HPDE6-E6E7 (cell line): Measurements from ENCODE around the gene KNCN.

Source experiments
- DNase-seq: peaks from one replicate; pipeline ENCODE4 v3.0.0; 2011; ENCODE audit warnings: missing footprints; ENCODE audit errors: extremely low spot score

KNCN gene

DNA sequence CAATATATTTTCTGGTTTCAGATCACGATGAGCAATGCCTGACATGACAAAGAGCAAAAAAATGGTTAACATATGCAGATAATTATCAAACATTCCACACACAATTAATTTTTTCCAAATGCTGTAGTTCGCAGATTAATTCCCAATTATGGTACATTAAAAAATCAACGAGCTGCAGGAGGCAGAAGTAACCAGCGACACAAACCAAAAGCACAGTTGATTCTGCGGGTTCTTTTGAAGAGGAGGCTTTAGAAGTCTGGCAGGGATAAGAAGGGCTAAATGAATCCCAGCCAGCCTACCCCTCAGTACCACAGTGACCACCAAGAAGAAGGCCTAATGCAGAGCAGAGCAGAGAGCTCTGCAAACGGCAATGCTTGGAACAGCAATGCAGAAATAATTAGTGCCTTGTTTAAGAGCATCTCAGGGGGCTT, 17.0 kb upstream of the KNCN start:
- no peak for DNase-seq

DNA sequence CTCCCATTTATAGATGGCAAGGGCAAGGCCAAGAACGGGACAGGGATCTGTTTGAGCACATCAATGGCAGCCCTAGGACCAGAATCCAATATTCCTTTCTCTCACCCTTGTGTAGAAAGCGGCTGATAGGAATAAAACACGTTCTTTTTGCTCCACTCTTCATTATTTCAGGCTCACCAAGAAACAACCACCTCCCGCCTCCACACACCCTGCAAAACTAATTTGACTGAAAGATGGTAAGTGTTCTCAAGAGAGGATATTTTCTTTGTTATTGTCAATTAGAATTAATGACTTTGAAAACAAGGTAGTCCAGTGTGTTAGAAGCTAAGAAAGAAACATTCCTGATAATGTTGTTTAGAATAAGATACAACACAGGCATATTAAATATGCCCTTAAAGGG, 11.9 kb upstream of the KNCN start:
- DNase-seq, result no peak

GRCh38 chr1:46562498-46562897, 11.1 kb upstream of the KNCN start:
- DNase-seq, result no peak

GRCh38 chr1:46558966-46559365, 7.5 kb upstream of the KNCN start:
- DNase-seq, result no peak

DNA sequence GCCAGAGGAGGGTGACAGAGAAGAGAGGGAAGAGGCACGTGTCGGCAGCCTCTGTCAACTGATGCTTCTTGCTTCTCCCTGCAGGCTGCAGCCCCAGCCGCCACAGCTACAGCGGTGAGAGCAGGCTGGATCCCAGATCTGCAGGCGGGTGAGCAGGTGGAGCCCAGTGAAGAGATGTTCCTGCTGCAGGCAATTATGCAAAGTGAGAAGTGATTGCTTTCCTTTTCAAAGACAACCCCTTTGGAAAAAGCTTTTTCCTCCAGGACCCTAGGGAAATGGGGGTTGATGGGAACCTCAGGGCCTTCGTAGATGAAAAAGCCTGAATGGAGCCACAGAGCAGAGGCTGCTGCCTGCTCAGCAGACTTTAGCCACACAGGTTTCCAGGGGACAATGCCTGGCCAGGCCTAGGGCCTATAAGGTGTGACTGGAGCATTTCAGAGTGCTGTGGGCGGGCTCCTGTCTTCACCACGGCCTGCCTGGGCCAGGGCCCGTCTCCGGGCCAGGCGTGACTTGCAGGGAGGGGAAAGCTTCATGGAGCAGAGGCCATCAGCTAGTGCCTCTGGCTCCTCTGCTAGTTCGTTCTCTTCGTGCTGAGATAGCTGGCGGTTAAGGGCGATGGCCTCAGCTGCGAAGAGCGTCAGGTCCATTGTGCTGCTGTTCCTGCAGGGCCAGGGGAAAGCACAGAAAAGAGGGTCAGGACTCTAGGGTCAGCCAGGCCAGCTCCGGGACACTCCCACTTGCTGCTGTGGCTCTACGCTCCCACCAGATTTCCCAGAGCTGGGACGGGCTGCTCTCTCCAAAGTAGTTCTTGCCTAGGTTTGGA, 6.9 kb upstream of the KNCN start:
- no peak for DNase-seq

- no peak for DNase-seq
Measured at GRCh38 chr1:46557403-46557802, 6.0 kb upstream of the KNCN start.

- peak; percentile 64 for DNase-seq
Measured at GRCh38 chr1:46556822-46557221, 5.4 kb upstream of the KNCN start.

DNA sequence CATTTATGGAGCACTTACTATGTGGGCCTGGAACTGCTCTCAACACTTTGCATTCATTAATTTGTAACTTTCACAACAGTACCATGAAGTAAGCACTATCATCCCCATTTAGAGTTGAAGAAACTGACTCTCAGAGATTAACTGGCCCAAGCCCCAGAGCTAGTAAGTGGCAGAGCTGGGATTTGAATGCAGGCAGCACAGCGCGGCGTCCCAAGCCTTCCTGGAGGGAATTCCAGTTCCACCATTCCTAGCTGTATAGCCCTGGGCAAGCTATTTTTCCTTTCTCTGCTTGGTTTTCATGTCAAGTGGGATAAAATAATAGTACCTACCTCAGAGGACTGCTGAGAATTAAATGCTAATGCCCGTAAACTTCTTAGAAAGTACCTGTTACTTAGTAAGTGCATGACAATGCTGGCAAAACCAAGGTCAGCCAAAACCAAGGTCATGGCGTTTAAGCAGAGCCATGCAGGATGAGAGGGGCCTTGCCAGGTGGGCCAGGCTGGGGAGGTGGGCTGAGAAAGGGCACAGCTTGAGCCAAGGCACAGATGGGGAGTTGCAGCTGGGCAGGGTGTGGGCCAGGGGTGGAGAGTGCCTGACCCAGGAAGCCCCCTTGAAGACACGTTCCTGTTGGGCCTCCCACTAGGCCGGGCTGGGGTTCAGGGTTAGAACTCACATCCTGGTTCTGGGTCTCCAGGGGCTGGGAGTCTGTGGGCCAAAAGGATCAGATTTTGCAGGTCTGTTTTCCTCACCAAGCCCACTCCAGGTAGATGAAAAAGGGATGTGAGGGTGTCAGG, 4.6 kb upstream of the KNCN start:
- no peak for DNase-seq

DNA sequence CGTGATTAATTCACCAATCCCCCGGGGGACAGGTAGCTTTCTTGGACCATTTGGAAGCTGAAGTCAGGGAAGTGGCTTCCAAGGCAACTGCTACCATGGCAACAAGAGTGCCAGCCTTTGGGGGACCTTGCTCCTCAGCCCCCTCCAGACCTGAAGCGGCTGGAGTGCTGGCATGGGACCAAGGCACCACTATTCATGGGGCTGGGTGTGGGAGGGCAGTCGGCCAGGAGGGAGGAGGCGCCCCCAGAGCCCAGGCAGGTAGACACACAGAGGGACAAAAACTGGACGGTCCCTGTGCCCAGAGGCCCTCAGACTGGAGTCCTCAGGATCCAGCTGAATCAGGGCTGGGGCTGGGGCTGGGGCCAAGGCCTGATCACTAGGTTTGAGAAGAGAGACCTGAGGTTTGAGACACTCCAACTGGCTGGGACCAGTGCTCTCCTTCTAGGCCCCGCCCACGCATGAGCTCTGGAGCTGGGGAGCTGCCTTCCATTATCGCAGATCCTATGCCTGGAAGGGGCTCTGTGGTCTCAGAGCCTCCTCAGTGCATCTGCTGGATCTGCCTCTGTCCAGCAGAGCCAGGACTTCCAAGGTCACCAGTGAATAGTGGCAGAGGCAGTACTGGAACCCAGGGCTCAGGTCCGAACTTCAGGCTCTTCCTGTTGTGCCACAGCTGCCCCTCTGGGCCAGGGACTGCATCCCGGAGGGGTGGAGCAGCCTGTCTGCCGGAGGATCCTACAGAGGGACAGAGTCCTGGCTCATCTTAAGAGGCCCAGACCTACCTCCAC, 3.3 kb upstream of the KNCN start:
- no peak for DNase-seq

DNA sequence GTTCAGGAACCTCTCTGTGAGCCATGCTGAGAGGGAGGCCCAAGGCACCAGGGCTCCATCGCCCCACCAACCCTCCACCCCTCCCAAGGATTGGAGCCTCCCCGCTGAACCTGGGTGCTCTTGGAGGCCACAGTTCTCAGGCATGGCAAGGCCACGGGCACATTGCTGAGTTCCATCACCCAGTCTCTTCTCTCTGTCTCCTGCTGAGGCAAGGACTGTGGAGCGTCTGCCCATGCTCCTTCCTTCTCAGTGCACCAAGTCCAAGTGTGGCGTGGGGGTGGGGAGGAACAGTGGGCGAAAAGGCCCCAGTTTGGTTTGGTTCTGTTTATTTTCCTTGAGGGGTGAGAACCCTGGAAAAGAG, 2.8 kb upstream of the KNCN start:
- DNase-seq, result no peak

GRCh38 chr1:46553506-46553905, 2.1 kb upstream of the KNCN start:
- DNase-seq, result no peak

DNA sequence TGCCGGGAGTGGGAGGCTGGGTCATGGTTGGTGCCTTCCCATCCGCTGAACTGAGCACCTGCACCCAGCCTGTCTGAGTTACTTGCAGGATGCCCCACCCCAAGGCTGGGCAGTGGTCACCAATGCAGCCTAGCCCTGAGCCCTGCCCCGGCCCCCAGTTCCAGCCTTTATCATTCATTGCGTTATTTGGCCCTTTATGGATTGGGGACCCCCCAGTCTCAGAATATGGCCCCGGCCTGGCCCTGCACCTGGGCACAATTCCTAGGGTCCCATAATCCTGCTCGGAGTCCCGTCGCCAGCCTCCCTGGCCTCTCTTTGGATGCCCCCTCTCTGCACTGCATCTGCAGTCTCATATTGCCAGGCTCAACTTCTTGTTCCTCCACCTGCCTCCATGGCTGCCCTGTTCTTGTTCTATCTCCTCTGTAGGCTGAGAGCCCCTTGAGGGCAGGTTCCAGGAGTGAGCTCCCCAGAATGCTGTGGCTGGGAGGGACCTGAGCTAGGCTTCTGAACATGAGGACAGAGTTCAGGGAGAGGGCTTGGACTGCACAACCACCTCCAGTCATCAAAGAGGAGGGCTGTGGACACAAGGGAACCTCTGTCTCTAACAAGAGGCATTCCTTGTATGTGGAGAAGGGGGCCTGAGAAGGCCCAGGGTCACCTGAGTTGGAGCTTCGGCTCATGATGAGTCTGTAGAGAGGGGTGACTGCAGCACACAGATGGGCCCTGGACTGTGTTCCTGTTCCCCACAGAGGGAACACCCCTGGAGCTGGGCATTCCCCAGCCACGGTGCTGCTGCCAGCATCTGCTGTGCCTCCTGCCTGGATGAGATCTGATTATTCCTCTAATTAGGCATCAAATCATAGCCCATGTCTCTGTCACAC, 1.1 kb upstream of the KNCN start:
- DNase-seq, result no peak

DNA sequence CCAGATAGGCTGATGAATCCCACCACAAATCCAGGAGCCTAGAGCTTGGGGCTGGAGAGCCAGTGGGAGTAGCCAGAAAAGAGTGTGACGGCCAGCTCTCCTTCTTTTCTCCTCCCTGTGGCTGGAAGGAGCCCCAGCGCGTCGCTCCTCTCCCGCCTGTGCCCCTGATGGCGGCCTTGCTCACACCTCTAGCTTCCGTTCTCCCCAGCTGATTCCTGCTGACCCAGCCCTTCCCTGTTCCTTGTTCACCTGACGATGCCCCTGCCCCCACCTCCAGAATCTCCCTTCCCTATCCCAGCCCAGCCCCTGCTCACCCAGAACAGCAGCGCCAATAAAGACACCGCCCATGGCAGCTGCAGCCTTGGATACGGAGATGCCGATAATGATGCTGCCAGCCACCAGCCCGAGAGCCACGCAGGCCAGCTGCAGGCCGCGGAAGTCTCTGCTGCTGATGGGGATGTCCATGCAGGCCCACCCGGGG, 656 bp downstream of the KNCN start:
- DNase-seq, result no peak

DNA sequence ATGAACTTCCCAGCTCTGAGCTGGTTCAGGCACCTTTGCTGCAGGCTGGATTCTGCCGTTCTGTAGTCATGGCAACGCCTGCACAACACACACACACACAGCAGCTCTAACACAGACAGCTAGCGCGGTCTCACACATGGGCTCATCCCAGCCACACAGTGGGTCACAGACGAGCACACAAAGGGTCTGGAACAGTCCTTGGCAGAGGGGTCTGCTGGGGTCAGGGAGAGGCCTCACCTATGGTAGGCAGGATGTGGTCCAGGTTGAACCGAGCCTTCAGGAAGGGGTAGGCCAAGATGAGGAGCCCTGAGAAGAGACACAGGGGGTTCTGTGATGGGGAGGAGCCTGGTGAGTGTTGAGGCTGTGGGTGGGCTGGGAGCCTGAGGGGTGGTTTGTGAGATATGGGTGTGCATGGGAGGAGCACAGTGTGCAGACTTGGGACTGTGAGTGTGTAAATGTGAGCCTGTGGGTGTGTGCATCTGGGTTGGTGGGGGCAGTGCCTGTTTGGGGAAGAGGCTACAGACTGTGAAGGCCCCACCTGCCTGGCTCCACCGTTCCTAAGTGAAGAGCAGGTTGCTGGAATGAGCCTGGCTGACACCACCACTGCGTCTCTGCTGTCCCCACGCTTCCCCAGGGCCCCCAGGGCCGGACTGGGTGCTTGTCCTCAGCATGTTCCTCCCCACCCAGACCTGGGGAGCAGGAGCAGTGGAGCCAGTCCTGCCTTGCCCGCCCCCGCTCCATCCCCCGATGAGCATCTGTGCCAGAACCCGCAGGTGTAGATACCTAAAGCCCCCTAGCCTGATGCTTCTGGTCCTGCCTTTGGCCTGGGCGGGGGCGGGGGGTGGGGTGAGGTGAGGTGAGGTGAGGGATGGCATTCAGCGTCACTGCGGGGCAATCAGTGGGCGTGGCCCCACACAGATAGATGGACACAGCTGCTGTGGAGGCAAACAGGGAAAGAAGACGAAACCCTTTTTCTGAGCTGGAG, 1.5 kb downstream of the KNCN start:
- DNase-seq, result peak; percentile 38

DNA sequence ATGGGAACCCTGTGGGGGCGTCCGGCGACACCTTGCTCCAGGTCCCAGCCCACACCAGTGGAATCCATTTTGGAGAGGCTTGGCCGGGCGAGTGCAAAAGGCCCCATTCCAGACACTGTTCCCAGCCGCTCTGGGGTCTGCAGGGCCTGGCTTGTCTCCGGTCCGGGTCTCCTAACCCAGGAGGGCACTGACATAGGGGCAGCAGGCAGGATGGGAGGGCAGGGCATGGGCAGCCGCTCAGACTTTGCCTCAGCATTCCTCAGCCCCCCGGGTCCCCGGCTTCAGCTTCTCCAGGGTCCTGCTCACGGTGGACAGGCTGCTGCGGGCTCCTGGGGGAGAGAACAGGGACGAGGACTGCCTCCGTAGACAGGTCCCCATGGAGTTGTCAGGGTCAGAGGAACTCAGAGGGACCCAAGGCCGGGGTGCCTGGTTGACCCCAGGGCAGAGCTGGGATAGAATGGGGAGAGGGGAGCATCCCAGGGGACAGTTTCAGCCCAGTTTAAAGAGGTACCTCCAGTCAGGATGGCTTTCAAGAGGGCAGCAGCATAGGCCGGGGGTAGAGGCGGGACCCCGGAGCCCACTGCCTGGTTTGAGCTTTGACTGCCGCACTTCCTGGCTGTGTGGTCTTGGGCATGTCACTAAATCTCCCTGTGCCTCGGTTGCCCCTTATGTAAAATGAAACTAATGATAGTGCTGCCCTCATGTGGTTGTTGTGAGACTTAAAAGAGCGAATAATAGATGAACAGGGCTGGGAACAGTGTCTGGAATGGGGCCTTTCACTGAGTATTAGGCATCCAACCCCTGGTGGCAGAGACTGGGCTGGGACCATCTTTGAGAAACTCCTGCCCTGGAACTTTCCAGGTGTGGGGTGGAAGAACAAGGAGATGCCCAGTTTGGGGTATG, 3.7 kb downstream of the KNCN start:
- DNase-seq, result no peak

DNA sequence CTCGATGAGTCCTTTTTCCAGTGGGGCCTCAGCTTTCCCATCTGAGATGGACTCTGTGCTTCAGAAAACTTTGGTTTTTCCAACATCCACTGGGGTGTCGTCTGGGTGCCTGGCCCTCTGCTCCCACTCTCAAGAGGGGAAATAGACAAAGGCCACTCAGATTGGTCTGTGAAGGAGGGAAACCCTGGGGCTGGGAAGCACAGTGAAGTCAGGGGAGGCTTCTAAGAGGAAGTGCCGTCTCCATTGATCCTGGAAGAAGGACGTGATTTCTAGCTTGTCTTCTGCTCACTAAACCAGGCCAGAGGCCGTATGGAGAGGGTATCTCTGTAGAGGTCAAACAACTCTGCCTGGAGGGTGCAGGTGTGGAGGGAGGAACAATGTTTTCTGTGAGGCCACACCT, 5.2 kb downstream of the KNCN start:
- DNase-seq, result no peak

- no peak for DNase-seq
Measured at GRCh38 chr1:46545784-46546183, 5.7 kb downstream of the KNCN start.

- no peak for DNase-seq
Measured at GRCh38 chr1:46544561-46545240, 6.7 kb downstream of the KNCN start.
